ENCODE data around the gene RALGPS1. TPM values are rescaled to one million over a fixed set of nuclear protein-coding genes. Genes with fewer than 3 reads are reported as not detected.

RALGPS1 gene
- total RNA-seq, 2 experiments from 2014 or later = 14.1 to 14.4 TPM

DNA sequence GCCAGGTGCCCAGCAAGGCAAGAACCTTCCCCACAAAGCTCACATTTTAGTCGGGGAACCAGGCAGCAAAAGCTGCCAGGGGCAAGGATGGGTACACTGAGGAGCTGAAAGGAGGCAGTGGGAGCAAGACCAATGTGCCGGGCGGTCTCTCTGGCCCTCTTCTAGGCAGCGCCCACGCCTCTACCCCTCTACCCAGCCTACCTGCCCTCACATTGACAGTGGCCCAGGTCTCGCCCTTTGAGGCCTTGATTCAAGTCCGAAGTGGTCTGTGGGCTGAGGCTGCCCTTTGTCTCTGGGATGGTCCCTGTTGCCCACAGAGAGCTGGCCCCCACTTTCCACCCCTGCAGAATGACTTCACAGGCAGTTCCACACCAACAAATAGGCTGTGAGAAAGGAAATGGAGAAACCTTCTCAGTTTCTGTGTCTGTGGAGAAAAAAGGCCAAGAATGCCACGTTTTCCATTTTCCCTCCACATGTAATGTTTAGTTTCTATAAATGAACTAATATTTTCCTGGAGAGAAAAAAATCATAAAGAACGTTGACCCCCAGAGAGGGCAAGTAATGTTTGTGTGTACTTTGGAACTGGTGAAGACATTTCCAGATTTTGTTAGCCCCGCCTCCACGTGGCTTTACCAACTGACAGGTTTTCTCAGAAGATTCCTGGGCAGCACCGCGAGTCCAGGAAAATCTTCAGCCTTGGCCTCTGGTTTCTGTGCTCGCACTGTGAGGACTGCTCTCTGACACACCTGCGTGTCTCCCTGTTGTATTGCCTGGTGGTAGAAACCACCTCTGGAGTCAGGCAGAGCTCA, 265.3 kb downstream of the RALGPS1 start:
- Histone ChIP-seq H3K79me2 (ENCODE audit: insufficient read depth, low read depth, low read length) (no peaks in the 10 kb centered on the region), H3K4me2 (ENCODE audit: low read length) (no peak overlapping the region), H3K9me2 (ENCODE audit: insufficient read depth, low read length) (no peaks in the 10 kb centered on the region), H3K9me3 (ENCODE audit: low read length) (no peaks in the 10 kb centered on the region), H2AFZ (ENCODE audit: low read length) (no peak overlapping the region), H3K4me1 (ENCODE audit: insufficient read depth, low read length, poor library complexity, severe bottlenecking) (no peaks in the 10 kb centered on the region), H3K27ac (ENCODE audit: low read depth, low read length, poor library complexity, severe bottlenecking) (no peak overlapping the region), H3K4me3 (ENCODE audit: low read depth, low read length, poor library complexity, severe bottlenecking) (no peak overlapping the region), H4K20me1 (ENCODE audit: insufficient read depth, low read length) (no peaks in the 10 kb centered on the region), H3K36me3 (ENCODE audit: insufficient read depth, low read length) (no peaks in the 10 kb centered on the region)
- BruUV-seq (replicated peaks) = no TSS peak
- TF ChIP-seq EZH2phosphoT487 (IDR thresholded peaks at IDR 0.05; ENCODE audit: borderline replicate concordance, low read depth, low read length) (no peak), CTCF (conservative IDR thresholded peaks at IDR 0.05; ENCODE audit: low read length) (no peak)
- ChIA-PET POLR2A (no interaction called here), CTCF (ENCODE audit: unreplicated experiment) (no interaction called here)
- intact Hi-C loops (cut with micrococcal nuclease; ENCODE audit: unreplicated experiment) = no loop called here
- no peak for DNase-seq (ENCODE audit: low spot score)

DNA sequence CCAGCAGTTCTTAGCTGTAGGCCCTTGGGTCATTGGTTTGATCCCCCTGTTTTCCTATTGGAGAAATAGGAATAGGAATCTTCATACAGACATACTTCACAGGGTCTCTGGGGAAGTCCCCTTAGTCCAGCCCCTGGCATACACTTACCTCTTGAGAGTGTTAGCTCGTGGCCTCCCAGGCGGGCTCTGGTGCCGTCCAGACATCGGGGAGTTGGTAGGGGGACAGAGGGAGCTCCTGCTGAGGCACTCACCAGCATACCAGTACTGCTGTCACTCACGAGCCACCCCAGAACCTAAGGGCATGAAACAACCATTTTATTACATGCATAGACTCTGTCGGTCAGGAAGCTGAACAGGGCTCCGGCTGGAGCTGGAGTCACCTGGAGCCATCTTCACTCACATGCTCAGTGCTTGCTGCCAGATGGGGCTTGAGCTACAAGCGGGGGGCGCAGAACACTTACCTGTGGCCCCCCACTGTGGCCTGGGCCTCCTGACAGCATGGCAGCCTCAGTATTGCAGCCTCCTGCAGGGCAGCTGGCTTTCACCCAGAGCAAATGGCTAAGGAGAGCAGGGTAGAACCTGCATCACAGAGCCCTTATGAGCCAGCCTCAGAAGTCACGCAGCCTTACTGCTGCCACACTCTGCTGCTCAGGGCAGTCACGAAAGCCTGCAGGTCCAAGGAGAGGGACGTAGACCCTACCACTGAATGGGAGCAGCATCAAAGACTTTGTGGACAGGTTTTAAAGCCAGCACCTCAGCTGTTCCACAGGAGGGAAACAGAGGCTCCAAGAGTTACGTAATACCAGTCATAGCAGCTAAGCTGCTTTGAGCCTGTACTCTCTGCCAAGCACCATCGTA, 266.1 kb downstream of the RALGPS1 start:
- ChIA-PET POLR2A (no interaction called here), CTCF (ENCODE audit: unreplicated experiment) (no interaction called here)
- H3K36me3 ChIP-seq (ENCODE audit: insufficient read depth, low read length) = no peaks in the 10 kb centered on the region
- no peak overlapping the region for H3K4me3 ChIP-seq (ENCODE audit: low read depth, low read length, poor library complexity, severe bottlenecking)
- no peak overlapping the region for H2AFZ ChIP-seq (ENCODE audit: low read length)
- no peak overlapping the region for H3K4me2 ChIP-seq (ENCODE audit: low read length)
- H3K79me2 ChIP-seq (ENCODE audit: insufficient read depth, low read depth, low read length) = no peaks in the 10 kb centered on the region
- no peak overlapping the region for H3K27ac ChIP-seq (ENCODE audit: low read depth, low read length, poor library complexity, severe bottlenecking)
- intact Hi-C loops (cut with micrococcal nuclease; ENCODE audit: unreplicated experiment) = no loop called here
- TF ChIP-seq CTCF (conservative IDR thresholded peaks at IDR 0.05; ENCODE audit: low read length) = no peak
- TF ChIP-seq EZH2phosphoT487 (IDR thresholded peaks at IDR 0.05; ENCODE audit: borderline replicate concordance, low read depth, low read length) = no peak
- no peaks in the 10 kb centered on the region for H3K9me3 ChIP-seq (ENCODE audit: low read length)
- no peaks in the 10 kb centered on the region for H4K20me1 ChIP-seq (ENCODE audit: insufficient read depth, low read length)
- no peaks in the 10 kb centered on the region for H3K9me2 ChIP-seq (ENCODE audit: insufficient read depth, low read length)
- DNase-seq (ENCODE audit: low spot score) = no peak
- no peaks in the 10 kb centered on the region for H3K4me1 ChIP-seq (ENCODE audit: insufficient read depth, low read length, poor library complexity, severe bottlenecking)
- no TSS peak for BruUV-seq (replicated peaks)

GRCh38 chr9:127181315-127181580, 266.7 kb downstream of the RALGPS1 start:
- Histone ChIP-seq H3K4me1 (ENCODE audit: insufficient read depth, low read length, poor library complexity, severe bottlenecking) (no peaks in the 10 kb centered on the region), H4K20me1 (ENCODE audit: insufficient read depth, low read length) (no peaks in the 10 kb centered on the region), H3K27ac (ENCODE audit: low read depth, low read length, poor library complexity, severe bottlenecking) (no peak overlapping the region), H3K79me2 (ENCODE audit: insufficient read depth, low read depth, low read length) (no peaks in the 10 kb centered on the region), H3K9me3 (ENCODE audit: low read length) (no peaks in the 10 kb centered on the region), H3K36me3 (ENCODE audit: insufficient read depth, low read length) (no peaks in the 10 kb centered on the region), H3K9me2 (ENCODE audit: insufficient read depth, low read length) (no peaks in the 10 kb centered on the region), H3K4me3 (ENCODE audit: low read depth, low read length, poor library complexity, severe bottlenecking) (no peak overlapping the region), H2AFZ (ENCODE audit: low read length) (no peak overlapping the region), H3K4me2 (ENCODE audit: low read length) (no peak overlapping the region)
- intact Hi-C loops (cut with micrococcal nuclease; ENCODE audit: unreplicated experiment) = no loop called here
- ChIA-PET POLR2A (no interaction called here), CTCF (ENCODE audit: unreplicated experiment) (no interaction called here)
- no peak for DNase-seq (ENCODE audit: low spot score)
- no TSS peak for BruUV-seq (replicated peaks)
- TF ChIP-seq EZH2phosphoT487 (IDR thresholded peaks at IDR 0.05; ENCODE audit: borderline replicate concordance, low read depth, low read length) = no peak
- TF ChIP-seq CTCF (conservative IDR thresholded peaks at IDR 0.05; ENCODE audit: low read length) = no peak

All from OCI-LY7 (cell line).